ENCODE data around the gene C11orf98.
"Not testable (repeated sequence)": the region's sequence is repeated elsewhere in the genome, so short reads cannot be mapped to it uniquely, and the experiment has no call there.

C11orf98 gene

GRCh38 chr11:62680825-62681240 is 15.8 kb upstream of the C11orf98 start:
- peak; percentile 43 for DNase-seq

- DNase-seq = peak; percentile 93
Measured at GRCh38 chr11:62678770-62679696, 14.0 kb upstream of the C11orf98 start, which contains the start of gene UBXN1. Gene UBXN1, minus strand, starts transcription at chr11:62679073. Its CDS starts 150 bp downstream, at chr11:62678923.

GRCh38 chr11:62678433-62678769 is 13.4 kb upstream of the C11orf98 start:
- no peak for DNase-seq

GRCh38 chr11:62677714-62678113 is 12.7 kb upstream of the C11orf98 start:
- DNase-seq = no peak

- DNase-seq = no peak
Measured at GRCh38 chr11:62677156-62677555, 12.1 kb upstream of the C11orf98 start.

- no peak for DNase-seq
Measured at GRCh38 chr11:62676698-62677097, 11.7 kb upstream of the C11orf98 start.

GRCh38 chr11:62675415-62675814 is 10.4 kb upstream of the C11orf98 start:
- not testable (repeated sequence) for DNase-seq

- DNase-seq = no peak
Measured at GRCh38 chr11:62673196-62673525, 8.2 kb upstream of the C11orf98 start.

GRCh38 chr11:62671608-62672389 is 6.8 kb upstream of the C11orf98 start, which contains the start of the genes LBHD1 and UQCC3:
Gene LBHD1, minus strand, starts transcription at chr11:62672267. Its CDS starts 2,236 bp downstream, at chr11:62670031.
Gene UQCC3, plus strand, starts transcription at chr11:62671673. Its CDS starts 73 bp downstream, at chr11:62671746.
- DNase-seq = peak; percentile 87

- no peak for DNase-seq
Measured at GRCh38 chr11:62671236-62671607, 6.2 kb upstream of the C11orf98 start.

- no peak for DNase-seq
Measured at GRCh38 chr11:62669420-62670161, 4.6 kb upstream of the C11orf98 start.

GRCh38 chr11:62667460-62667859 is 2.5 kb upstream of the C11orf98 start:
- DNase-seq = no peak

GRCh38 chr11:62666259-62666926 is 1.4 kb upstream of the C11orf98 start:
- DNase-seq = peak; percentile 48

- DNase-seq = peak; percentile 72
Measured at GRCh38 chr11:62665599-62666258, 719 bp upstream of the C11orf98 start.

- DNase-seq = peak; percentile 68
Measured at GRCh38 chr11:62664405-62665074, 470 bp downstream of the C11orf98 start.

- no peak for DNase-seq
Measured at GRCh38 chr11:62656796-62657429, 8.1 kb downstream of the C11orf98 start.

GRCh38 chr11:62654297-62654696 is 10.7 kb downstream of the C11orf98 start:
- DNase-seq = no peak

- peak; percentile 32 for DNase-seq
Measured at GRCh38 chr11:62652161-62653006, 12.6 kb downstream of the C11orf98 start.

- not testable (repeated sequence) for DNase-seq
Measured at GRCh38 chr11:62650283-62650682, 14.7 kb downstream of the C11orf98 start.

GRCh38 chr11:62649486-62649885 is 15.5 kb downstream of the C11orf98 start:
- no peak for DNase-seq
